ENCODE measurements around the gene TEPSIN. TPM values are rescaled to one million over a fixed set of nuclear protein-coding genes. Genes with fewer than 3 reads are reported as not detected.

Gene TEPSIN
- total RNA-seq = 38.0 TPM

- DNase-seq (ENCODE audit: low read depth in 2 of 3, low spot score in 2 of 3) = peak; percentile 86 to 99 (median 99)
Observed at GRCh38 chr17:81238815-81239713, at the start of gene TEPSIN, which contains the start of gene NDUFAF8. TEPSIN (minus strand) TSS chr17:81239055; CDS start chr17:81239033, 22 bp downstream. NDUFAF8 (plus strand) TSS chr17:81239318; CDS start chr17:81239364, 46 bp downstream.

- DNase-seq (ENCODE audit: low read depth in 2 of 3, low spot score in 2 of 3) = no peak
Observed at GRCh38 chr17:81287741-81288430, 49.0 kb upstream of the TEPSIN start.

DNA sequence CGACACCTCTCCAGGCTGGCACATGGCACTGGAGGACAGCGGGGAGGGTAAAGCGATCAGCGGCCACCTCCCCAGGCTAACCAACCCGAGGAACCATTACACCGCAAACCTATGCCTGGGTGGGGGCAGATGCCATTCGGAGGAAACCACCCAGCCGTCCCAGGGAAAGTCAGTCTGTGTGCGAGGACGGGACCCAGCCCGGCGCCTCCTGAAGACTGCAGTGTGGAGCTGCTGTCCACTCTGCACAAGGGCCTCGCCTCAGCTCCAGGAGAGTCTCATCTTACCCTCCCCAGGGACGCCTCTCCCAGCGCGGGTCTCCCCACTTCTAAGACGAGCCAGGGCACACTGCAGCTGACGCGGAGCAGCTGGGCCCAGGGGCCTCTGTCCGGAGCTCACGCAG lies 48.3 kb upstream of the TEPSIN start:
- DNase-seq (ENCODE audit: low read depth in 2 of 3, low spot score in 2 of 3) = no peak

DNA sequence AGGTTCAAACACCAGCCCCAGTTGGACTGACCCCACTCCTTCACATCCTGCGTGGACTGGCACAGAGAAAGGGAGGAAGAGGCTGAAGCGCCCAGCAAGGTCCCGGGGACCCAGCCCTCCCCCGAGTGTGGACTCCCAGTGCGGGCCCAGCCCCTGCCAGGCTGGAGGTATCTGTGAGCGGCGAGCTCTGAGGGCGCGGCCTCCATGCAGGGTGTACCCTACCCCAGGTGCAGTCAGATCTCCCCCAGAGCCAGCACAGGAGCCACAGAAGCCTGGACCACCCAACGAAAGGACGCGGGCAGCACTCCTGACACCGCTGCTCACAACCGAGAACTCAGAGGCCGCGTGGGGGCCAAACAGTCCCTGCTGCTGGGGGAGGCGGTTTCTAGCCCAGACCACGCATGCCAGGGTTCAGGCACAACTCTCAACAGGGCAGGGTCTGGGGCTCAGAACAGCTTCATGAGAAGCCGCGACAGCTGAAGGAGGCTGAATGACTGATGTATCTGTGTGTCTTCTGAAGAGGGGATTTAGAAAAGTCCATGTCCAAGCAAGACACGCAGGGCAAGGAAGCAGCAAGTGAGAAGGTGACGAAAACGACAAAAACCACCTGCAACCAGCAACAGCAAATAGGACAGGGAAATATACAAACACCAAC lies 47.8 kb upstream of the TEPSIN start:
- DNase-seq (ENCODE audit: low read depth in 2 of 3, low spot score in 2 of 3) = no peak

DNA sequence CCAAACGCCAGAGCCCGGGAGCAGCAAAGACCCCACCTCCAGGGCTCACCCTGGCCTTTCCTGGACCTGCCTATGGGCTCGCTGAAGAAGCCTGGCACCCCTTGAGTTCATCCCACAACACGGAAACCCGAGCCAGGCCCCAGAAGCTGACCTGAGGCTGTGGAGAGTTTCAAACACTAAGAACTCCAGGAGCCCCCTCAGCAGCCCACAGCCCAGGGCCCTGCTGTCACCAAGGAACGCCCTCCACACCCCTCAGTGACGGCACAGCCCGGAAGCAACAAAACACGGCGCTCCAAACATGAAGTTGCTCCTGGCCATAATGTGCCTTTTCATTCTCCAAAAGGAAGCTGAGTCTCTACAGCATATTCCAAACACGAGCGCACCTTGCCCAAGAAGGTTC lies 47.0 kb upstream of the TEPSIN start:
- DNase-seq (ENCODE audit: low read depth in 2 of 3, low spot score in 2 of 3) = no peak

- DNase-seq (ENCODE audit: low read depth in 2 of 3, low spot score in 2 of 3) = peak in 2 of 3 donors; percentile 56 to 60
Observed at GRCh38 chr17:81285179-81285878, 46.5 kb upstream of the TEPSIN start.

GRCh38 chr17:81282876-81283275 lies 44.0 kb upstream of the TEPSIN start:
- DNase-seq (ENCODE audit: low read depth in 2 of 3, low spot score in 2 of 3) = no peak

- DNase-seq (ENCODE audit: low read depth in 2 of 3, low spot score in 2 of 3) = no peak
Observed at GRCh38 chr17:81282141-81282540, 43.3 kb upstream of the TEPSIN start.

- no peak for DNase-seq (ENCODE audit: low read depth in 2 of 3, low spot score in 2 of 3)
Observed at GRCh38 chr17:81280571-81280970, 41.7 kb upstream of the TEPSIN start.

DNA sequence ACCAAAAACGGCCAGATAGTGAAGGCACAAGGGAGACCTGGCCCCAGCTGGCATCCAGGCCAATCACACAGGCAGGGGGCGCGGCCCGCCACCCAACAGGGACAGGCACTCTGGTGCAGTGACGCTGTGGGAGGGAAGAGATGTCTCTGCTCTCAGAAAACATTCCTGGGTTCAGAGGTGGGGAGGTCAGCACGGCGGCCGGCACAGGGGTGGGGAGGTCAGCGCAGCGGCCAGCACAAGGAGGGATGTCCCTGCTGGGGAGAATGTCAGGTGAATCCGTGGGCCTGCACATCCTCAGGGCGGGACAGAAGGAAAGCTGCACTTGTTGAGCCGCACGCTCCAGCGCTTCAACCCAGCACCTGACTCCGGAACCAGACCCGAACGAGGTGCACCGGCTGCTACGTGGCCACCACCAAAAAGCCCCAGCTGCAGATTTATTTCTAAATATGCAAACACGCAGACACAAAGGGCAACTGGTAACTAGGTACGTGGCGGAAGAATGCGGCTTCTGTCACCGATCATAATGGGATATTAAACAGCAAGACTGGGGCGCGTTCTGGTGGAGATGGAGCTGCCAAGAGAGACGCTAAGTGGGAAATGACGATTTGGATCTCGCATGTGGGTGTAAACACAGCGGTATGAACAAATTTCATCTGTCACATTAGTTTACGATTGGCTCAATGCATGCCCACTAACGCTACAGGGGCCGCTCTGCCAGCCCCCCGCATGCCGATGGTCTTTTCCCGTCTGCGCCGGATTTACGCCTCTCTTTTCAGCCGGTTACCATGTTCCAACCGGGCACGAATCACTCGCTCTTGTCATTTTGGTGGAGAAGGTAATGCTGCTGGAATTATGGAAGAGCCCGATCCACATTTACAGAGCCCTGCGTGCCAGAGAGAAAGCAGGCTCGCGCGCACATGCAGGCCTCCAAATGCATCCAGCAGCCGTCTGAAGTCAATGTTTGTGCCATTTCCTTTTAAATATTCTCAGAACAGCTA lies 40.7 kb upstream of the TEPSIN start:
- no peak for DNase-seq (ENCODE audit: low read depth in 2 of 3, low spot score in 2 of 3)

DNA sequence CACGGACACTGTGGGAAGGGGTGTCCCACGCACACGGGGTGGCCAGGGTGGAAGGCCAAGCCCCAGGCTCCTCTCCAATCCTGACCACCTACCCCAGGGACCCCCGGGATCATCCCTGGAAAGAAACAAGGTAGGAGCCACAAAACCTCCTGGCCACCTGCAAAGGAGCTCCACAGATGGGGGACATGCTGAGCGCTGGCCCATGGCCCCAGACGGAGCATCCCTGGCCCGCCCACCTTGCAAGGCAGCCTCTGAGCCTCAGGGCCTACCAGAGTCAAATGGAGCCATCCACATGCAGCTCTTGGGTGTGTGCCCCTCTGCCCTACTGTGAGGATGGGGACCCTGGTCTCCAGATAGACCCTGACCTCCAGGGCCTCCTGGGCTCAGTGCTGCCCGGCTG lies 40.0 kb upstream of the TEPSIN start:
- no peak for DNase-seq (ENCODE audit: low read depth in 2 of 3, low spot score in 2 of 3)

GRCh38 chr17:81277946-81278693 lies 39.3 kb upstream of the TEPSIN start:
- no peak for DNase-seq (ENCODE audit: low read depth in 2 of 3, low spot score in 2 of 3)

- no peak for DNase-seq (ENCODE audit: low read depth in 2 of 3, low spot score in 2 of 3)
Observed at GRCh38 chr17:81277421-81277820, 38.6 kb upstream of the TEPSIN start.

DNA sequence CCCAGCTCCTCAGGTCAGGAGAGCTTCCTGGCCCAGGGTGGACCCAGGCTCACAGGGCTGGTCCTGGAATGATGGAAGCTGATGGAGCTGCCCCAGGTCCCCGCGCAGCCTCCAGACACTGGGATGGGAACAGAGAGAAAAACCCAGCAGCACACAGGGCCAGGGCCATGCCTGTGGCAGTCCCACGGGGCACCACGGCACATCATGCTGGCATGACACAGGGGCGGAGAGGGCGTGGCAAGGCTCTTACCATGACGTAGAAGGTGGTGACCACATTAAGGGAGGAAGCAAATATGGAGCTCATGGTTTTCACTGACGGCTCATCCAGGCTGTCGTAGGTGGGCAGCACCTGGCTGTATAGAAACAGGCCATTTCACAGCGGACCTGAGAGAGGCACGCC lies 37.9 kb upstream of the TEPSIN start:
- no peak for DNase-seq (ENCODE audit: low read depth in 2 of 3, low spot score in 2 of 3)

- DNase-seq (ENCODE audit: low read depth in 2 of 3, low spot score in 2 of 3) = no peak
Observed at GRCh38 chr17:81274471-81274855, 35.6 kb upstream of the TEPSIN start.

DNA sequence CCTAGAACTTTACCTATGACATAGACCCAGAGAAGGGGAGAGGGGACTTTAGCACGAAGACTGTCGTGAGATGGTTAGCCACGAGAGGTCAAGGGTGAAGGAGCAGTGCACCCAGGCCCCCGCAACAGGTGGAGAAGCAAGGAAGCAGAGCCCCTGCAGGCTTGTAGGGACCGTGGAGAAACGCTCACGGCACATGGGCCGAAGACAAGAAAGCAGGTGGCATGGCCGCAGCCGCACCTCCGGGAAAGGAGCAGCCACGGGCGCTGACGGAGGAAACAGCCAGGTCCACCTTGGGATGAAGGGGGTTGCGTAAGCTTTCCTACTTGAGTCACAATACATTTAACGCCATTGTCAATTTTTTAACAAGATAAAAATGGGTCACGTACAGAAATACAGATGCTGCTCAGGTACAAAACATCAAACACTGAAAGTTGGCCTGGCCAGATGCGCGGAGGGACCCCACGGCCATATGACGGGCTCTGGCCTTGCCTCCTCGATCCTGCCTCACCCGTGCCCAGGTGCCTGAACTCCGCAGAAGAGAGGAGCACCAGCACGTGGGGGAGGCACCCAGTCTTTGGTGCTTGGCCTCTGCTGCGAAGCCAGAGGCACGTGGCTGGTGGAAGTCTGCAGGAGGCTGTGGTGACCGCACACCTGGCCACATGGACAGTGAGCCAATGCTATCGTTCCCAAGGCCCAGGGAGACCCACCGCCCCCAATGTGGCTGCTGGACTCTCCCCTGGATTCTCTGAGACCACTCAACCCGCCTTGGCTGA lies 35.0 kb upstream of the TEPSIN start:
- DNase-seq (ENCODE audit: low read depth in 2 of 3, low spot score in 2 of 3) = no peak

- DNase-seq (ENCODE audit: low read depth in 2 of 3, low spot score in 2 of 3) = peak in 1 of 3 donors; percentile 23
Observed at GRCh38 chr17:81272616-81273015, 33.8 kb upstream of the TEPSIN start.

DNA sequence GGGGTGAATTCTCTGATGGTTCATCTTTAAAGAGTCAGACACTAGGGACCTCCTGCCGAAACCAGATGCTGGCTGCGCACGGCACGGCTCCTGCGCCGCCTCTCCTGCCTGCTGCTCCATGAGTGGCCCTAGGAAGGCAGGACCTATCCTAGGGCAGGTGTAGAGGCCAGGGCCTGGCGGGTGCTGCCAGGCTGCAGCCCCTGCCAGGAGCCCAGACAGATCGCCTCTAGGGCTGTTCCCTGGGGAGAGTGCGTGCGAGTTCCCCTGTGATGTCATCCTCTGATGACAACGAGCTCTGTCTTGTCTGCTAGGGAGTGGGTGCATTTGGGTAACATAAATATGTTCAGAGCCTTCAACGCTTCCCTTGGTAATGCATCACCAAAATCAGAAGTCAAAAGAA lies 32.4 kb upstream of the TEPSIN start:
- DNase-seq (ENCODE audit: low read depth in 2 of 3, low spot score in 2 of 3) = no peak
